Amniotic stem cell (primary cell): Measurements from ENCODE around the gene ME3.

ENCODE experiments used
- DNase-seq: peaks from one replicate; lab custom pipeline; 2025; lab: John Stamatoyannopoulos, UW

The ME3 gene

DNA sequence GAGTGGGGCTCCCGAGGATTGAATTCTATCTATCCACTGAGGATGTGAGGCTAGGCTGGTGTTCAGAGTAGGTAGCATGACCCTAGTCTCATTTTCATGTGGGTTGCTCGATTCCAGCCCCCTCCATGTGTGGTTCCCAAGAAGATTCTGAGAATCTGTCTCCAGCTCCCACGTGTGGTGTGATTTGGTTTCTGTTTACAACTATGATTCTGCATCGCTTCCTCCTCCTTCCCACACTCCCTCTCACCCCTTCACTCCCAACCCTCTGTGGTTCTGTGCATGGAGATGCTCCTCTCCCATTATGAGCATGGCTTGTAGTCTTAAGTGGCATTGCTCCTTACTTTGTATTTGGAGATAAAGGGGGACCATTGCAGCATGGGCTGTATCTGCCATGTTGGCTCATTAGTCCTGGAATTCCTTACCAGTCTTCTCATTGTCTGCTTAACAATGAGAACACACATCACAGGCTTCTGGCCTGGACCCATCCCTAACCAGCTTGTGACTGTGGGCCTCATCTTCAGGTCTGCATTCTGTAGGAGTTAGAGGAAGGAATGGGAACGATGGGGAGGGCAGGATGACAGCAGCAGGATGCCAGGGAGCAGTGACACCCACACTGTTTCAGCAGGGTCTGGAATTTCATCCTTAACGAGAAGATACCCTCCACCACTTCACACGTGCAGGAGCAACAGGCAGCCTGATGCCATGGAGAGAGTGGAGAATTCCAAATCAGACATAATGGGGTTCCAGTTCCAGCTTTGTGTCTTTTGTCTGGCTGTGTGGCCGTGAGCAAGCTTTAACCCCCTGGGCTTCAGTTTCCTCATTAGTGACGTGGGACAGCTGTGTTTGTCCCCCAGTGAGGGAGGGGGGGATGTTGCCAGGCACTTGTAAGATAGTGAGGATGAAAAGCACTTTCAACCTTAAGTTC is 211.7 kb downstream of the ME3 start:
- no peak for DNase-seq

DNA sequence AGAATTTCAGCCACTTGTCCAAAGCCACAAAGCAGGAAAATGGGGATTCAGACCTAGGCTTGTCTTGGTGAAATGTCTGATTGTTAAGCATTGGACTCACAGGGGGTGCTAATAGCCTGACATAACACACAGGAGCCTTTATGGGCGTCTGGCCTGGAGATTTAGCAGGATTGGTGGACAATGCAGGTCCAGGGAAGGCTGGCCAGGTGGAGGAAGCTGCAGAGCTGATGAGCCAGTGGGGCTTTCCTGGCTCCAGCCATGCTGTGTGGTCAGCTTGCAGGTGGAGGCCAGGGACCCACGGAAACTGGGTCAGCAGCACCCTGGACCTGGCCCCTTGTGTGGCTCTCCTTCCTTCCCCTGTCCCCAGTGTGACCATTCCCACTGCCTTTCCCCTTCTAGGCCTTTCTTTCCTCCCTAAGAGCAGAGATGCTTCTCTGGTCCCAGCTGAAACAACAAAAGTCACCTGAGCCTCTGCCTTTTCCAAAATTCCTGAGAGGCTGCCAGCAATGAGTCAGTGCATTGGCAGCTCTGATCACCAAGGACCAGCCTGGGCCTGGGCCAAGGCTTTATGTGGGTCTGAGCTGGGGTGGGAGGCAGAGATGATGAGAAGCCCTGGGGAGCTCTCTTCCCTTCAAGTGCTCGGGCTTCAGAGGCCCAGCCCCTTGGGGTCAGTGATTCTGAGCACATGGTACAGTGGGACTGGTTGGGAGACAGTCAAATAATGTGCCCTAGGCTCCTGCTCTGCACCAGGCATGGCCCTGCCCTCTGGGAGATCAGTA is 212.5 kb downstream of the ME3 start:
- peak; percentile 26 for DNase-seq

DNA sequence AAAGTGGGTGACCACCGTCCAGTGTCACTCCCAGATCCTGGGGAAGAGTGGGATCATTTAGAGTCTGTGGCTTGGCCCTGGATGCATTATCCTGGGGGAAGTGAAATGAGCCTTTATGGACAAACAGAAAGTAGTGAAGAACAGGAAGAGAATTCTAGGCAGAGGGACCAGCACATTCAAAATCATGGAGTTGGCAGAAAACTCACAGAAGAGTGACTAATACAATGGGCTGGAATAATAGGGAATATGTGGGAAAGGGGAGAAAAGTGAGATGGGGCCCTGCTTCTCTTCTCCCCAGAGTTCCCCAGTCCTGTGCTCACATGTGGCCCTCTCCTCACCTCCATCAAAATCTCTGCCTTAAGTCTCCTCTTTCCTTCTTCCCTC is 213.4 kb downstream of the ME3 start:
- no peak for DNase-seq

DNA sequence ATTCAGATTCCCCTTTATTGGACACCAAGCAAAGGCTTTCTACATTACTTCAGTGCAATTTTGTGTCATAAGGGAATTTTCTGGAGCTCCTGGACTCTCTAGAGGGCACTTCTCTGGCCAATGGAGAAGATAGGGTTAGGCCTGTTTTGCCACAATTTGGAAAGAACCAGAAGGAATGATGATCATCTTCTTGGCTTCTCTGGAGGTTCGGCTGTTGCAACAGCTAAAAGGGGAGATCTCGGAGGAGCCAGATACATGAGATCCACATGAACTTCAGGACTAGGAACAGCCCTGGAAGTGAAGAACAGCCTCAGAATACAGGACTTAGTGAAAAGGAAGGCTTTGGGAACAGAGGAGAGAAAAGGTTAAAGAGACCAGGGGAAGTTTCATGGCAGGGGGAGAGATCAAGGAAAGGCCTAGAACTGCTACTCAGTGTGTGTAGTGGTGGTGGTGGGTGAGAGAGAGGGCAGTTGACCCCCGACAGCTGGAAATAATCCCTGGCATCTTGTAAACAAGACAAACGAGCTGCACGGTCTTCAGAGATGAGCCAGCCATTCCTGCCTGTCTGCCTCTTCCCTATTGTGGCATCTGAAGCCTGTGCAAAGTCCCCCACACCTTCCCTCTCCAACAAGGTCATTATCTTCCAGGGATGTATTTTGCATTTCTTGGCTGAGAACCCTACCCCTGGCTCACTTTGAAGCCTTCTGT is 214.0 kb downstream of the ME3 start:
- DNase-seq: no peak

DNA sequence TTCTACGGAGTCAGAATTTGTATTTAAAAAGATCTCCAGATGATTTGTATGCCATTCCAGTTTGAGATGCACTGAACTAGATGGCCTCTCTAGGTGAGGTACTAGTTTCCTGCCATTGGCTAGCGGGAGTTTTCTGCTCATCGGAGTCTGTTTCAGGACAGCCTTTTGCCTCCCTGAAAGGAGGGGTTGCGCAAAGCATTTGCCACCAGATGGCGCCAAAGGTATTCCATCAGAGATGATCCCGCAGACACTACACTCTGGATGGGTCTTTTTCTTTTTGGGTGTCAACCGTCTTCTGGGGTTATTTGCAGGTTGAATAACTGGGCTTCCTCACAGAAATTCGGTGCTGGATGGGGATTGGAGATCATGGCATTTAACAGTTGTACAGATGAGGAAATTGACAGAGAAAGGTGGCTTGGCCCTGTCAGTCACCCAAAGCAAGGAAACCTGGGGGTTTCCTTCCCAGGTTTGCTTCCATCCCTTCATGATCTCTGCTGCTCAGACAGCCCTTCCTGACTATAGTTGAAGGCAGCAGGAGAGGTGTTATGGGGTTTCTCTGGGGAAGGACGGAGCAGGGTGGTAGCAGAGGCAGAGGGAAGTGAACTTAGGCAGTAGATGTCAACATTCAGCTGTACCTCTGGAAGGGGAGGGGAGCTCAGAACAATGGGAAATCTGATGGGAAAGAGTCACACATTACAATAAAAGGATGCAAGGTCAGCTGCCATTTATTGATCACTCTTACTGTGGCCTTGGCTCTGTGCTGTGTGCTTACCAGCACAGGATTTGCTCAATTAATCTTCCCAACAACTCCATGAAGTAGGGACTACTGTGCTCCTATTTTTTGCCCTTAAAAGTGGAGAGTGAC is 216.1 kb downstream of the ME3 start:
- peak; percentile 62 for DNase-seq

DNA sequence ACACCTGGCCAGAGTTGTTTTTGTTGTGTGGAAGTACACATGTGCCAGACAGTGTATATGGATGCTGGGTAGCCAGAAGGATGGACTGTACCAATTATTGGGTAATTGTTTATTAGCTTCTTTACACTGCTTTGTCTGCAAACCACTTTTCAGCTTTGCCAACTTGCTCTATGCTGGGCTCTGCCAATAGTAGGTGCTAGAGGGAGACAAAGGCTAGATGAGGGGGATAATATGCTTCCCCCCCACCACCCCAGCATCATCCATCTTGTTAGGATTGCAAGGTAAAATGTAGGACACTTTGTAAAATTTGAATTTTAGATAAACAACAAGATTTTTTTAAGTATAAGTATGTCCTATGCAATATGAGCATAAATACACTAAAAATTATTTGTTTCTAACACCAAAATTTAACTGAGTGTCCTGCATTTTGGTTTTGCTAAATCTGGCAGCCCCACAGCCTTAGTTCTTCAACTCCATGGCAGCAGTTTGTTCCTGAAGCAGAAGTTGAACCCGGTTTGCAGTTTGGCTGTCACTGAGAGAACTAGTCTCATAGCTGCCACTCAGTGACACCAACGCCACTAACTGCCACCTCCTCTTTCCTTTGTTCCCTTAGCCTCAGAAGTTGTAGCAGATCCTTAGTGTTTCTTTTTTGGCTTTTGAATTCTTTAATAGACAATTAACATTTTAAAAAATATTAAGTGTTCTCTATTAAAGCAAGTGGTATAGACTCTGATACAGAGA is 219.0 kb downstream of the ME3 start:
- no peak for DNase-seq

DNA sequence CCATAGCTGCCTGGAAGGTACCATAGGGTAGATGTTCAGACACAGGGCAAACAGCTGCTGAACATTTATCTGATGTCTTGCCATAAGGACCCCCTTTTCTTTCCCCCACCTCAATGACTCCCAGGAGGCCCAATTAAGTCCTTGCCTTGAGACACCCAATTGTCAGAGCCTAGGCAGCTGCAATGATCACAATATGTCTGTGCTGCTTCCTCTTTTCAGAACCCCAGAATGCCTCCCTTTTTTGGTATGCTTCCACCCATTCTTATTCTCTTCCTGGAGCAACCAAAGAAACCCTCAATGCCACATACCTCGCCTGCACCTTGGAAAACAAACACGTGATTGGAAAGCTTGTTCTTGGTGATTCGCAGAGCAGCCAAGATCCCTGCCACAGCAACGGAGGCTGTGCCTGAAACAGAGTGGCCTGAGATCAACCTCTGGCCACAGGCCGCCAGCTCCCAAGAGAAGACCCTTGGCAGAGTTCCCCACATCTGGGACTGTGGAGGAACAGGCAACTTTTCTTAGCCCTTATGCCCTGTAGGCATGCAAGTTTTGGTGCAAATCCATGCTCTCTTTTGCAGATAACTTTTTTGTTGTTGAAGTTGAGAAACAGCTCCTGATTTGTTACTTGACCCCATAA is 222.3 kb downstream of the ME3 start:
- DNase-seq: no peak

DNA sequence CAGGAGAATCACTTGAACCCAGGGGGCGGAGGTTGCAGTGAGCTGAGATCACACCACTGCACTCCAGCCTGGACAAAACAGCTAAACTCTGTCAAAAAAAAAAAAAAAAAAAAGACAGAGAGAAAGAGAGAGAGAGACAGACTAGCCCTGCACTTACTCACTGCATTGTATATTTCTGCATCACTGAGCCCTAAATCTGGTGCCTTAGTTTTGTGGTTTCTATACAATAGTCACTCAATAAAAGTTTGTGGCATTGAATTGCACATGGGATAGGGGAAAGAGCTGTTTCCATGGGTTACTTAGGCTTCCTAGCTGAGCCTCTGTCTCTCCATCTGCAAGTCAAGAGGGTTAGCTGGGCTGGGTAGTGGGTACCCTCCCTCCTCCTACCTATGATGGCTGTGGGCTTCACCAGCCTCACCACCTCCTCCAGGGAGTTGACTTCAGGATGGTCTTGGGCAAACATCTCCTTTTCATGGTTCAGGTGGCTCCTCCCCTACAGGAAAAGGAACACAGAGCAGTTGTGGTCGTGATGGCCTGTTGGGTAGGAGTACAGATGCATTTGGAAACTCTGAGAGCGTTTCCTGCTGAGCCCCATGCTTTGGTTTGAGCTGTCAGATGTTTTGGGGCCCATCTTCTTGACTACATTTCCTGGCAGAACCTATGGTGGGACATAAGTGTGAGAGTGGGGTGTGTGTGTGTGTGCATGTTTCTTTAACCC is 224.5 kb downstream of the ME3 start:
- no peak for DNase-seq

DNA sequence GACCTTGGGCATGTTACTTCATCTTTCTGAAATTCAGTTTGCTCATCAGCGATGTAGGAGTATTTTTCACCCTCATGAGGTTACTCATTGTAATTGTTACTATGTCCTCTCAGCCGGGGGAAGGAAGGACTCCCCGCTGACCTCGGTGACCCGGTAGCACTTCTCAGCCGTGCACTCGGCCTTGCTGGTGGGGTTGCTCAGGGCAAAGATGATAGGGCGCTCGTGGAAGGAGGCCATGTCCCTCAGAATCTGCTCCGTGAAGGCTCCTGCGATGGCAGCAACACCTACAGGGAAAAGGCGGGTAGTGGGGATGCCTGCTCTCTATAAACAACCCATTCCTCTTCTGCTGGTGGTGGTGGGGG is 225.5 kb downstream of the ME3 start:
- DNase-seq: no peak

DNA sequence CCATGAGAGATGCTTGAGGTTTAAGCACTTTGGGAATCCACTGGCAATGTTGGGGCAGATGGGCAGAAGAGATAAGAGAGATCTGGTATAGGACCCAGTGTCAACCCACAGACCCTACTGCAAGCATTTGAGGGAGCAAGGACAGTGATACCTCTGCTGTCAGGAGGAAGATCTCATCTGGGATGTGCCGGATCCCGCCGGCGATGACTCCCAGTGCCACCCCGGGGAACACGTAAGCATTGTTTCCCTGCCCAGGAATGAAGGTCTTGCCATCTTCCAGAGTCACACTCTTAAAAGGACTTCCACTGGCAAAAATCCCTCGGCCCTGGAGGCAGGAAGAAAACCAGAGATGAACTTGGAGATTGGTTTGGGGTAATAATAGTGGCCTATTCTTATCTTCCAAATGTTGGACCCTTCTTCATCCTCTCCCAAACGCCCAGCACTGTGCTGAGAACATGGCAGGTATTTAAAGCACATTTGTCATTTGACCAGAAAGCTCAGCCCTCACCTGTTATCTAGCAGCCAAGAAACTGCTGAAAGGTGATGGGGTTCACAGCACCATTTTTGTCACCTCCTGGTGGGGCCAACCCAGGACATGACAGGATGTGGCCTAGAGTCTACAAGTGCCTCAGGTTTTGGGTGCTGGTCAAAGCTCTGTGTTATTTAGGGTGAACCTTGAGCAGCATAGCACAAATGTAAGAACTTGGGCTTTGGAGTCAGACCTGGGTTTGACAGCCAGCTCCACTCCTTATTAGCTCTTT is 226.1 kb downstream of the ME3 start:
- no peak for DNase-seq

DNA sequence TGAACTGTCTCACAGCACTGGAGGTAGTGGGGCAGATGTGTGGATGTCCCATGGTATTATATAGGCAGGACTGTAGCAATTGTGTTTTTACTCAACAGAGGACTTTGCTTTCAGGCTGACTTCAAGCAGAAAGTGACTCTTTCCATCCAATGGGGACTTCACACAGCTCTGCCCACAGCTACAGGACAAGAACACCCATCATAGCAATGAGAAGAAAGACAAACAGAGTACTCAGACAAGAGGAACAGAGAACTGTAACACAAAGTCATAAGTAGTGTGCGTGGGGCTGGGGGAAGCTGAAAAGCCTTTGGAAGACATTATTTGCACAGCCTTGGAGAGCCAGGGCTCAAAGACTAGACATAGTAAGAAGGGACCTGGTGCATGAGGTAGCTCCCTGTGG is 227.4 kb downstream of the ME3 start:
- DNase-seq: no peak

DNA sequence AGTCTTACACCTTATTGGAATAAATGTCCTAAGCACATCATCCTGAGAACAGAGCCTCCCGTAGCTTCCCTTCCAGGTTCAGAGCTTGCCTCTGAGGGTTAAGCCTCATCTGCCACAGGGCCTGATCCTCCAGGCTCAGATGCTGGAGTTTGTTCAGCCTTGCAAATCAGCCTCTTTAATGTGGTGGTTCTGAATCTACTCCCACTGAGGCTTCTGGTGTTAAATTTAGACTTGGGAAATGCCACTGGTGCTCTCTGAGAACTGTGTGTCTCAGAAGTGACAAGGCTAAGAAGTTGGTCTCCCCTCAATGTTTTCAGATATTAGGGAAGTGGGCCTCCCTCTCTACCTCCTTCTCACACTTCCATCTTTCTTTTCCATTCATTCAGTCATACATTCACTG is 229.0 kb downstream of the ME3 start:
- DNase-seq: no peak

DNA sequence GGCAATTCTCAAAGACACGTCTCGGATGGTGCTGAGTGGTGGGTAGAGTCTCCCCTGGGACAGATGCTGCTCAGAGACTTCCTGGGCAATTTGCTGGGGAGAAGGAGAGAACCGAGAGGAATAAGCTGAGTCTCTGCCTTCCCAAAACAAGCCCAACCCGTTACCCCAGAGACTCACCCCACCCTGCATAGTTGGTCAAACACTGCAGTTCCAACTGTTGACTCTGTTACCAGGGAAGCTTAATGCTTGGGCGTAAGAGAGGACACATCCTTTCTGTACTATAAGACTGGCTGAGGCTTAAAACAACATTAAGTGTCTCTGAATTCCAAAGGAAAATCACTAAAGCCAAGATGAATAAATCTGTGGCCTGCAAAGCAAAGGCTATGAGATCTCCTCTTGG is 229.6 kb downstream of the ME3 start:
- DNase-seq: no peak

DNA sequence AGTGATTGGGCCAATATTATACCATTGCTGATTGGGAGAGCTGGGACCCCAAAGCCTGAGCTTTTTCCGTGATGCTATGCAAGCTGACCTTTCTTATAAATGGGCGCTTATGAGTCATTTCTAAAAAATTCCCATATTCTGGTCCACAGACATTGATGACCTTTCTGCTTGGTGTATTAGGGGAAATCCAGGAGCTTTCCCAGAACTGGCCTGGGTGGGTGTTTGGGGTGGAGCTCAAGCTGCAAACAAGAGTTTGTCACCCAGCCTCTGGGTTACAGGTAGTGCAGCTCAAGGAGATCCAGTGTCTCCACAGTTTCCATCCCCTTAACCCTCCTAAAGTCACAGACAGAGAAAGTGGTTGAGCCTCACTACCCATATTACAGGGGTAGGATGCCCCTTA is 230.0 kb downstream of the ME3 start:
- no peak for DNase-seq

DNA sequence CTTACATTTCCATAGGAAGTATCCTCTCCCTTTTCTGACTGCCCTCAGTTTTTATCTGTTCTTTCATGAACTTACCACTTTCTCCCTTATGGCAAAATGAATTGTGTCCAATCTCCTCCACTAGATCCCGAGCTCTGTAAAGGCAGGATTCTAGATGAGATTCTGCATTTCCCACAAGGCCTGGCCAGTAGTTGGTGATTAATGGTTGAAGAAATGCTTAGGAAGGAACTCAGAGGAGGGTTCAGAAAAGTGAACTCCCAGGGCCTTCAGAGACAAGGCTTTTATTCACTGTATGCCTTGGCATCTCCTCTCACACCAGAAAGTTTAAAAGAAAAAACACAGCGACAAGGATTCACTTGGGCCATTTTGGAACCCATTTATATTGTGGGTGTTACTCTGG is 231.6 kb downstream of the ME3 start:
- DNase-seq: no peak

DNA sequence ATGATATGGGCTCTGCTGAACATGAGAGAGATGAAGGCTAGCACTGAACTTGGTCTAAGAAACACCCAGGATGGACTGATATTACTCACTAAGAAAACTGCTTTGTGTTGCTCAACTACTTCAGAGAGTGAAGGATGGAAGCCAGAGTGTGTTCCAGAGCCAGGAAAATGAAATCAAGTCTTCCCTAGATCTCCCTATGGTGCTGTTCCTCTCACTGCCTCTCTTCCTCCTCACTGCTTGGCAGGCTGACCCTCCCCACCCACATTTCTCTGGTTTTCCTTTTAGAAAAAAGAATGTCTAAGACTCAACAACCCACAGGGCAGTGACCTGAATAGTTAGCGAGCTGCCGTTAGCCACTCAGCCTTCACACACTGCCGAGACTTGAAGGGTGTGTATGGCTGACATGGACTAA is 232.1 kb downstream of the ME3 start:
- no peak for DNase-seq

DNA sequence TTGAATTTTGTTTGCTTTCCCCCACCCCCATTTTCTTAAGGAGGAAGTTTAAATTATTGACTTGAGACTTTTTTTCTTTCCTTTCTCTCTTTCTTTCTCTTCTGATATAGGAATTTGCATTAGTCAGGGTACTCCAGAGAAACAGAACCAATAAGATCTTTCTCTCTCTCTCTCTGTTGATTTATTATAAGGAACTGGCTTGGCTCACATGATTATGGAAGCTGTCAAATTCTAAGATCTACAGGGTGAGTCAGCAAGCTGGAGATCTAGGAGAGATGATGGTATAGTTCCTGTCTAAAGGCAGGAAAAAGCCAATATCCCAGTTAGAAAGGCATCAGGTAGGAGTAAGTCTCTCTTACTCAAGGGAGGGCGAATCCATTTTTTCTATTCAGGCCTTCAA is 233.7 kb downstream of the ME3 start:
- no peak for DNase-seq

DNA sequence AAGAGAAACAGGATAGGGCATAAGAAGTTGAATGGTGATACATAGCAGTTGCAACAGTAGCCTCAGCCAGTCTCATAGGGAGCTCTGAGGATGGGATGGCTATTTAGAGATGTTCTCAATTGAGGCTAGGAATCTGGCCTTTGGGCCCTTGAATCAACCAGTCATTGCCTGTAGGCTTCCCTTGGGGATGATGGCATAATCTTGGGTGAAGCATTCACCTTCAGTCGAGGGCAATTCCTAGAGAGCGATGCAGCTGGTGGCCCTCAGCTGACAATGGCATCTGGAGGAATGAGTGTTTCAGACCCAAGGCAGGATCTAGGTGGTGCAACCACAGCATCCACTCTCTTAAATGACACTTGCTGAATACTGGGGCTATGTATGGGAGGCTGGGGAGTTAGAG is 236.7 kb downstream of the ME3 start:
- no peak for DNase-seq
